ENCODE data around the gene TBC1D1.

GRCh38 chr4:38094419-38094818 is 203.5 kb downstream of the TBC1D1 start:
- TF ChIP-seq POLR2A (IDR thresholded peaks at IDR 0.05; ENCODE audit: control extremely low read depth in 1 of 2, low read depth in 2 of 2, low read length in 2 of 2) (no peak), EZH2 (IDR thresholded peaks at IDR 0.05; ENCODE audit: low read depth, low read length, severe bottlenecking) (no peak)
